ENCODE measurements around the gene EIF2S1.

- TF ChIP-seq POLR2A (IDR thresholded peaks at IDR 0.05; ENCODE audit: low read length) (no peak), GATA1 (IDR thresholded peaks at IDR 0.05; ENCODE audit: low read depth, low read length) (no peak)
Observed at GRCh38 chr14:67409461-67409860, 49.3 kb downstream of the EIF2S1 start.
